NCI-H2029 (cell line): ENCODE results near the gene STK40.

Experiments used
- DNase-seq: peaks from one replicate; lab custom pipeline; 2025; lab: John Stamatoyannopoulos, UW

STK40 gene

GRCh38 chr1:36385410-36386264 is at the start of gene STK40:
TSS of gene STK40 (minus strand) at chr1:36385924. CDS start at chr1:36361332, 24,592 bp downstream.
- peak; percentile 97 for DNase-seq

- DNase-seq: no peak
Measured at GRCh38 chr1:36433102-36433501, 47.4 kb upstream of the STK40 start.

- DNase-seq: no peak
Measured at GRCh38 chr1:36432616-36433015, 46.9 kb upstream of the STK40 start.

GRCh38 chr1:36425791-36426190 is 40.1 kb upstream of the STK40 start:
- peak; percentile 72 for DNase-seq

DNA sequence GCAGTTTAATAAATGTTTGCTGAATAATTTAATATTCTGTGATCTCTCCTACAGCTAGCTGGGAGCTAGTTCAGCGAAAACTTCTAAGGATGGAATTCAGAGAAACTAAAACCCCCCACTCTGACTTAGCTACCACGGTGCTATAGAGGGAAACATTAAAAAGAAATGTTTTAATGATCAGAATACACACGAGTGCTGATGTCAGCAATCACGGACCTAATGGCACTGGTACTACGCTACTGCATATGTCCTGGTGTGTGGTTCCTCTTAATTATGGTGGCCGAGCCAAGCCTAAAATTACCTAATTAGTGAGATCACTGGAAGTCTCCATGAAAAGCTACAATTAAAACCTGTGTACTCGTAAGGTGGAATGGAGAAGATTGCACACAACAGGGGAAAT is 35.9 kb upstream of the STK40 start:
- DNase-seq: no peak

DNA sequence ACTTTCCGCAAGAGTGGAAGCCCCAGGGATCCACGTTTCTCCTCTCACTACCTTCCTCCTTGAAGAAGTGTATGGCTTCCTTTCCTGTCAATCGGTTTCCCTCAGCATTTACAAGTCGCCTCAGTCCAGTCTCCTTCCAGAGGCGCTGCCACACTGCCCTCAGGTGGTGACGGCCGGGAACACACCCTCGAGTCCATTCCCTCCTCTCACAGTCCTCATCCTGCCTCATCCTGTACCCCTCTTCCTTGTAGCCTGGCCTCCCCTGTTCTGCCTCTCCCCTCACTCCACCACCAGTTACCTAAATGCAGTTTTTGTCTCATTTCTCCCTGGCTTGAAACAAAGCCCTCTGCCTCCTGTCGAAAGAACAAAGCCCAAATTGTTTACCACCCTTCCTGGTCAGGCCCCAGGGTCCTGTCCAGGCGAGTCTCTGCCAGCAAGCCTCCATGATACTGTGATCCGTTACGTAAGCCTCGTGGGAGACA is 35.2 kb upstream of the STK40 start:
- peak; percentile 96 for DNase-seq

DNA sequence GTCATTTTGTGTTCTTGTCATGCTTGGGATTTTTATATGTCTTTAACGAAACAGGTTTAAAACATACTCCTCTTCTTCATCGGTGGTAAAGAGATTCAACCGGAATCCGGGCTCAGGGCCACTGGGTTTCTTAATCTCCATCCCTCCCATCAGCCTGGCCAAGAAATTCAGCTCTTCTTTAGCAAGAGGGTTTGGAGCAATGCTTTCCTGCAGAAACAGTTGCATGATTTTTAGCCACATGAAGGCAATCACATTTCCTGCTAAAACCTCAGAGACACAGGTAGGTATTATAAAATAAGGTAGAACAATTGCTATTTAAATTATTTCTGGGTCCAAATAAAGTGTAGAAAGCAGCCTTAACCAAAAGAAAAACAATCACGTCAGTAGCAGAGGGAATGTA is 34.7 kb upstream of the STK40 start:
- no peak for DNase-seq

GRCh38 chr1:36419569-36419968 is 33.8 kb upstream of the STK40 start:
- DNase-seq: no peak

- DNase-seq: no peak
Measured at GRCh38 chr1:36419140-36419539, 33.4 kb upstream of the STK40 start.

DNA sequence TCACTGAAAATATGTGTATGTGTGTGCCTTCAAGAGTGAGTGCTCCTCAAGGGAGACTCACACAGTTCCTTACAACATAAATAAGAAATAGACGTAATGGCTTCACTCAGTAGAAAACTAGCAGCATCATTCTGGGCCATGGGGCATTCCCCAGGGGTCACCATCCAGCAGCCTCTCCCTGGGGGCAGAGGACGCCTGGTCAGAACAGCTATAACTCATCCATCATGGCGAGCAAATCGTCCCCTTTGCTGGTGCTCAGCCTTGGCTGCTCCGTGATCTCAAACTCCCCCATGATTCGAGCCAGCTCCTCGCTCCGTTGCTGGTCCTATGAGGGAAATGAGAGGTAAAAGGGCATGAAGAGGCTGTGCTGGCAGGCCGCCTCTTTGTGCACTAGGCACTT is 32.2 kb upstream of the STK40 start:
- no peak for DNase-seq

DNA sequence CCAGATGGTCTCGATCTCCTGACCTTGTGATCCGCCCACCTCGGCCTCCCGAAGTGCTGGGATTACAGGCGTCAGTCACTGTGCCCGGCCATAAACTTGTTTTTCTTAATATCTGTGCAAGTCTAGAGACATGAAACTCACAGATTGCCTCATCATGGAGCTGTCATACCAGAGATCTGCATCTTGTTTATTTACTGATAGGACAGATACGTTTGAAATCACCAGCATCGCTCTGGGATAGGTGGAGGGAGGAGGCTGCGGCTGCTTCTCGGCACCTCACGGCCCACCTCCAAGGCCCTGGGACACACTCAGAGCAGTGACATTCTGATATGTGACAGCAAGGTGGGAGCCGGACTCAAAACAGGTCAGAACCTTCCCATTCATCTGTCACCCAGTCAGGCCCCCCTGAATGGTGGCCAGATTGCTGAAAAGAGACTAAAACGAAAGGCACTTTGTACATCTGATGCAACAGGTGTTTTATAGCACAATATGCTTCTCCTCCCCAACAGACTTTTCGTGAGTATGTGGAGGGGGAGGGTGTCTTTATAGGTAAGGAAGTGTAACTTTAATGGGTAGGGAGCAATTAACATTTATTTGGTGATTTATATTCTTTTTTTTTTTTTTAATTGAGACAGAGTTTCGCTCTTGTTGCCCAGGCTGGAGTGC is 30.1 kb upstream of the STK40 start:
- DNase-seq: no peak

- DNase-seq: no peak
Measured at GRCh38 chr1:36414384-36414783, 28.7 kb upstream of the STK40 start.

DNA sequence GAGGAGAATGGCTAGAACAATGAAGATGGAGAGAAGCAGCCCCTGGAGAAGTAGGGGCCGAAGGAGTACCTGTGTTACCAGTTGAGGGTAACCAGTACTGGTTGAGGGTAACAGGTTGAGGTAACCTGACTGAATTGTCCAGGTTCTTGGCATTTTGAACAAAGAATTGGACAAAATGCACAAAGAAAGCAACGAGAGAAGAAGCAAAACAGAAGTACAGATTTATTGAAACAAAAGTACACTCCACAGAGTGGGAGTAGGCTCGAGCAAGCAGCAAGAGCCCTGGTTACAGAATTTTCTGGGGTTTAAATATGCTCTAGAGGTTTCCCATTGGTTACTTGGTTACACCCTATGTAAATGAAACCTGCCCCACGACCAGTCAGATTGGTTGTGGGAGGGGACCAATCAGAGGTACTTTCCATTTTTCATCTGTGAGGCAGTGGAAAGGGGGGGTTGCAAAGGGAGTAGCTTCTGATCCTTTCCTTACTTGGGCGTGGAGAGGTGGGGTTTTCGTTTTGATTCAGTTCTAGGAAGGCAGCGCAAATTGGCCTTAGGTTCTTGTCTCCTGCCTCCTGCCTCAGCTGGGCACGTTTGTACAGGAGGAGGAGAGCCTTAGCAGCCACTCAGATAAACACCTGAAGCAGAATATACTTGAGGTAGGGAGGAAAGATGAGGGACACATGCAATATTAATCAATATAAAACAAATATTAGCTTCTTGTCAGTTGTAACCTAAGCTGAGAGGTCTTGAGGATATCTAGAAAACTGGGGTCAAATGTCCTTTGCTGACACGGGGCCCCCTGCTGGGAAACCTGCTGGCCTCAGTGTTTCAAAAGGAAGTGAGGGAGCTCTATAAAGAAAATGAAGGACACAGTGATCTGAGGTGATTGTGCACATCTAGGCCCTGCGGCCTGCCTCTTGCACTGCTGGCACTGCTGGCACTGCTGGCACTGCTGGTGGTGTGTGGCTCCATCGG is 26.2 kb upstream of the STK40 start:
- peak; percentile 80 for DNase-seq

DNA sequence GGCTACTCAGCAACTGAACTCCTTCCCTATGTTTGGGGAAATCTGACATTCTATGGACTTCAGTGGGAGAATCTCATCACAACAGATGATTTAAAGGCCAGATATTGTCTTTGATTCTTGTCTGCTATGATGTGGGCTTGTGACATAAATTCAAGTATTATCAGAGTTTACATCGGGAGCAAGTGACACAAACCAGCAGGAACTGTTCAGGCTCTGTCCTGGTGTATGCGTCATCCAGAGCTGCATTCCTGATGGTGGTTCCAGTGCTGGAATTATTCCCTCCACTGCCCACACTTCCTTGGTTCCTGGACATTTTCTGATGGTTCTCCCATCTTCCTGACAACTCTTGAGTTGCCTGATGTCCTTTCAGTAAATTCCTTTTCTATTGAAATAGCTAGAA is 22.8 kb upstream of the STK40 start:
- DNase-seq: no peak

GRCh38 chr1:36406440-36406839 is 20.7 kb upstream of the STK40 start:
- DNase-seq: no peak

GRCh38 chr1:36402504-36402890 is 16.8 kb upstream of the STK40 start:
- no peak for DNase-seq

- DNase-seq: no peak
Measured at GRCh38 chr1:36401602-36402503, 16.1 kb upstream of the STK40 start.

DNA sequence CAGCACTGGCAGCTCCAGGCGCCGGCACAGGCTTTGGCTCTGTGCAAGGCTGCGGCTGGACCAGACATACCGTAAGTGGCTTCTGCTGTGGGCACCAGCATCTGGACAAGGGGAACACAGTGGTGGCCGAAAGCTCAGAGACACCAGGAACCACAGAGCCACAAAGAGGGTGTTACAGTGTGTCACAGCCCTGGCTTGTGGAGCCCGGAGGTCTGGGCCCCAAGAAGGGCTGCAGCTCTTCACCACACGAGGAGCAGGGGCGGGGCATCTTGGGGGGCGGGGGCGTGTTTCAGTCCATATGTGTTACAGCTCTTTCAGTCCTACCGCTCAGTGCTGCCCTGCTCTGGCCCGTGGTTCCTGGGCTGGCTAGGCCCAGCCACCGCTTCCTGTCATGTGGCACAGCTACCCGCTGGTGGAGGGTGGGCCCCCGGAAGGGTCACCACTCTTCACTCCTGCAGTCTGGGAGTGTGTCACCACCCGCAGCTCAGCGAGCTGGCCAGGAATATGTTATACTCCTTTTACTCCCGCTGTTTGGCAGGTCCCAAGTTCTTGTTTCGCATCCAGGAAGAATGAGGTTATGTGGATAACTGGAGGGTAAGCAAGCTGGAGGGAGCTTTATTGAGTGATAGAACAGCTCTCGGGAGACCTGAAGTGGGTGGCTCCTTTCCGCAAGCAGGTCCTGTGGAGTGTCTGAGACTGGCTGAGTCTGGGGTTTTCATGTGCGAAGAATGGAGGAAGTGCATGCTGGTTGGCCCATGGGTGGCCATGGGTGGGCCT is 15.3 kb upstream of the STK40 start:
- DNase-seq: no peak

- DNase-seq: no peak
Measured at GRCh38 chr1:36400514-36400824, 14.7 kb upstream of the STK40 start.

DNA sequence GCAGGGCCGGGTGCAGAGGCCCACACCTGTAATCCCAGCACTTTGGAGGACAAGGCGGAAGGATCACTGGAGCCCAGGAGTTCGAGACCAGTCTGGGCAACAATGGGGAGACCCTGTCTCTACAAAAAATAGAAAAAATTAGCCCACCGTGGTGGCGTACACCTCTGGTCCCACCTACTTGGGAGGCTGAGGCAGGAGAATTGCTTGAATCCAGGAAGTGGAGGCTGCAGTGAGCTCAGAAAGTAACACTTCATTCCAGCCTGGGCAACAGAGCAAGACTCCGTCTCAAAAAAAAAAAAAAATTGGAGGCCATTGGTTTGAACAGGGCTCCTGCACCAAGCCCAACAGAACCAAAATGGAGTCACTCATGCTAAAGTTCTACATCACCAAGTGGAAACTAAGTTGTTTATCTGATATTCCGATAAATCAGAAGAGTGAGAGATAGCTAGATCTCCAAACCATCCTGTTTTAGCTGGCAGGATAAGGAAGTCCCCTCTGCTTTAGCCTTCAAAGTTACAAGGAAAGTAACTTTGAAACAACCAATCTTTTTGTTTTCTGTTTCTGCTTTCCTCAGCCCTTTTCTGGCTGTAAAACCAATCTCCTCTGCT is 12.8 kb upstream of the STK40 start:
- no peak for DNase-seq
